GM18909 (cell line): ENCODE results near the gene DNAJC6.
"Not testable (repeated sequence)": the region's sequence is repeated elsewhere in the genome, so short reads cannot be mapped to it uniquely, and the experiment has no call there.

Experiments
- ATAC-seq: cut with Tn5 transposase; IDR thresholded peaks from one replicate; pipeline ENCODE4 v1.9.1; 2021; ENCODE audit warnings: mild to moderate bottlenecking; ENCODE audit not compliant: unreplicated experiment, poor library complexity

Gene DNAJC6

GRCh38 chr1:65291818-65292217 is 17.5 kb upstream of the DNAJC6 start:
- not testable (repeated sequence) for ATAC-seq

GRCh38 chr1:65292861-65293593 is 16.3 kb upstream of the DNAJC6 start:
- no peak for ATAC-seq

- no peak for ATAC-seq
These were observed 11.6 kb upstream of the DNAJC6 start for GRCh38 chr1:65297706-65298105.

- no peak for ATAC-seq
These were observed 10.0 kb upstream of the DNAJC6 start for GRCh38 chr1:65299328-65299727.

GRCh38 chr1:65308781-65309303 is 501 bp upstream of the DNAJC6 start:
- ATAC-seq: no peak

GRCh38 chr1:65310078-65310587 is 790 bp downstream of the DNAJC6 start:
- ATAC-seq: no peak

- ATAC-seq: no peak
These were observed 2.4 kb downstream of the DNAJC6 start for GRCh38 chr1:65311760-65312159.

GRCh38 chr1:65316233-65316632 is 6.9 kb downstream of the DNAJC6 start:
- ATAC-seq: no peak

- ATAC-seq: no peak
These were observed 8.7 kb downstream of the DNAJC6 start for GRCh38 chr1:65317866-65318653.

- no peak for ATAC-seq
These were observed 9.8 kb downstream of the DNAJC6 start for GRCh38 chr1:65319141-65319540.

- ATAC-seq: no peak
These were observed 10.4 kb downstream of the DNAJC6 start for GRCh38 chr1:65319754-65320153.

GRCh38 chr1:65321879-65322278 is 12.5 kb downstream of the DNAJC6 start:
- ATAC-seq: no peak

- ATAC-seq: no peak
These were observed 13.9 kb downstream of the DNAJC6 start for GRCh38 chr1:65323246-65323645.

GRCh38 chr1:65330021-65330420 is 20.7 kb downstream of the DNAJC6 start:
- ATAC-seq: no peak

- ATAC-seq: no peak
These were observed 21.5 kb downstream of the DNAJC6 start for GRCh38 chr1:65330822-65331221.

- no peak for ATAC-seq
These were observed 23.5 kb downstream of the DNAJC6 start for GRCh38 chr1:65332821-65333220.

GRCh38 chr1:65334081-65334480 is 24.7 kb downstream of the DNAJC6 start:
- ATAC-seq: no peak

- ATAC-seq: no peak
These were observed 30.6 kb downstream of the DNAJC6 start for GRCh38 chr1:65339866-65340468.

GRCh38 chr1:65341381-65341780 is 32.0 kb downstream of the DNAJC6 start:
- ATAC-seq: no peak

- ATAC-seq: no peak
These were observed 33.9 kb downstream of the DNAJC6 start for GRCh38 chr1:65343286-65343685.
